Subcutaneous adipose tissue (tissue), 4 donors: ENCODE measurements around the gene SPATA6. TPM values are rescaled to one million over a fixed set of nuclear protein-coding genes. Genes with fewer than 3 reads are reported as not detected.

Source experiments
- CTCF ChIP-seq: fragments of 450-650 bp; IDR thresholded peaks from one replicate; pipeline ENCODE4 v1.5.1; 2016; ENCODE audit warnings: low read depth, mild to moderate bottlenecking, control low read depth, antibody characterized with exemption, moderate library complexity
- total RNA-seq, 4 donors: library from RNA; depleted of rRNA; stranded (reverse); fragments of >200 nt; gene quantifications; one replicate each; pipeline ENCODE4 v1.1.0, GENCODE V29; 2016

SPATA6 gene
- total RNA-seq, 4 donors from 2014 or later = 18.3 to 30.8 (median 23.5) TPM

GRCh38 chr1:48332115-48332514 is 139.9 kb downstream of the SPATA6 start:
- no peak for TF ChIP-seq CTCF

- no peak for TF ChIP-seq CTCF
Measured at GRCh38 chr1:48329905-48330304, 142.1 kb downstream of the SPATA6 start.

GRCh38 chr1:48329486-48329885 is 142.5 kb downstream of the SPATA6 start:
- no peak for TF ChIP-seq CTCF

GRCh38 chr1:48309564-48310082 is 162.4 kb downstream of the SPATA6 start:
- no peak for TF ChIP-seq CTCF

- no peak for TF ChIP-seq CTCF
Measured at GRCh38 chr1:48302652-48303051, 169.4 kb downstream of the SPATA6 start.

GRCh38 chr1:48294656-48295055 is 177.3 kb downstream of the SPATA6 start:
- no peak for TF ChIP-seq CTCF

GRCh38 chr1:48292706-48293105 is 179.3 kb downstream of the SPATA6 start:
- TF ChIP-seq CTCF = no peak
